Measurements from ENCODE around the gene CAMK2D.

The CAMK2D gene

DNA sequence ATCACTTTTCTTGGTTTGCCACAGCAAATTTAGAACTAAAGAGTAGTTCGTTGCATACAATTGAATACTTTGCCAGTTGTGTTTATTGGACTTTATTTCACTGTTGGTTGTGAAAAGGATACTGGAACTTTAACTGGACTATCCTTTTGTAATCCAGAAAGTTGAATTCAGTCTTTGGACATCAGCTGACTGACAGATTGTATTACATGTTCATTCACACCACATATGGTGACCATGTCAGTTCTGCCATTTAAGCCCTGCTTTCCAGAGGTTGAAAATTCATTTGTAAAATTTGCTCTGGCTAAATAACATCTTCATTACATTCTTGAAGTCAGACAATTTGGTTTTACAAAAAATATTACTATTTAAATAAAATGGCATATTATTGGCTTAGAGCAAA is 251.7 kb downstream of the CAMK2D start:
- DNase-seq (ENCODE audit: low read depth) = no peak
- in situ Hi-C loops (cut with HindIII; ENCODE audit: low sequenced_read_pairs) = no loop called here
- no peak for TF ChIP-seq CTCF (IDR thresholded peaks at IDR 0.05; ENCODE audit: low read depth, low read length, missing control alignments)
- no peak overlapping the region for H3K4me3 ChIP-seq (ENCODE audit: low read depth, low read length)

GRCh38 chr4:113505044-113505443 is 256.5 kb downstream of the CAMK2D start:
- in situ Hi-C loops (cut with HindIII; ENCODE audit: low sequenced_read_pairs) = no loop called here
- TF ChIP-seq CTCF (IDR thresholded peaks at IDR 0.05; ENCODE audit: low read depth, low read length, missing control alignments) = no peak
- DNase-seq (ENCODE audit: low read depth) = no peak
- H3K4me3 ChIP-seq (ENCODE audit: low read depth, low read length) = no peak overlapping the region

DNA sequence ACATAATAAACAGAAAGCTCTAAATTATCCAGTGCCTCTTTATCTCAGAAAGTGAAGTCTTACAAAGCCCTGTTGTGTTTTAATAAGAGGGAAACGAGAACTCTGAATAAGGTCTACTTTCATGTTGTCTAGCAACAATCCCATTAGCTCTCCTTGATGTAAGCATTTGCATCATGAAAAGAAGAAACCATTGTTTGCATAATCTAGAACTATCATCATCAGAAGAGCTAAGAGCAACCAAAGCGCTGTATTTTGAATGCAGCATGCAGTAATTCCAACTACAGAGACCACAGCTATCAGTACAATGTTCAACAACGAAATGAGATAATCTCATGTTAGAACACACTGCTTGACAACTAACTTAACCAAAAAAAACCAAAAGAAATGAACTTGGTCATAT is 257.1 kb downstream of the CAMK2D start:
- no peak for TF ChIP-seq CTCF (IDR thresholded peaks at IDR 0.05; ENCODE audit: low read depth, low read length, missing control alignments)
- in situ Hi-C loops (cut with HindIII; ENCODE audit: low sequenced_read_pairs) = no loop called here
- H3K4me3 ChIP-seq (ENCODE audit: low read depth, low read length) = no peak overlapping the region
- DNase-seq (ENCODE audit: low read depth) = no peak

- in situ Hi-C loops (cut with HindIII; ENCODE audit: low sequenced_read_pairs) = no loop called here
- DNase-seq (ENCODE audit: low read depth) = no peak
- no peak for TF ChIP-seq CTCF (IDR thresholded peaks at IDR 0.05; ENCODE audit: low read depth, low read length, missing control alignments)
These were observed 257.8 kb downstream of the CAMK2D start for GRCh38 chr4:113503691-113504090.

DNA sequence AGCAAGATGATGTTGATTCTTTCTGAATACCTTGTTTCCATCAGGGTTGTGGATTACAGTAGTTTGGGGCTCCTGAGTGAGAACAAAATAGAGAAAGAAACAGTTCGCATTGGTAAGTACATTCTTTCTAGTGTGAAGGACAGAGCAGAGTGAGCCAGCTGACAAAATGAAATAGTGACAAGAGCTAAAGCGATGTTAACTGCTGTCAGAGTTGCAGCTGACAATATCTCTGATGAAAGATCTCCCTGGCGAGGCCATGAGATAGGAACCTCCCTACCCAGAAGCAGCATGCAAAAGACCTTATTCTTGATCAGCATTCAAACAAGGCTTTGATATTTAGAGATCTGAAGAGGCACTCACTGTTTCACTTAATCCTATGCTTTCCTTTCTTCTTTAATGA is 258.6 kb downstream of the CAMK2D start:
- no peak overlapping the region for H3K4me3 ChIP-seq (ENCODE audit: low read depth, low read length)
- in situ Hi-C loops (cut with HindIII; ENCODE audit: low sequenced_read_pairs) = no loop called here
- no peak for DNase-seq (ENCODE audit: low read depth)
- no peak for TF ChIP-seq CTCF (IDR thresholded peaks at IDR 0.05; ENCODE audit: low read depth, low read length, missing control alignments)

More at GRCh38 chr4:113503691-113504090, 257.8 kb downstream of the CAMK2D start:
- H3K4me3 ChIP-seq (ENCODE audit: low read depth, low read length) = no peak overlapping the region

GRCh38 chr4:113502476-113502875 is 259.1 kb downstream of the CAMK2D start:
- no peak overlapping the region for H3K4me3 ChIP-seq (ENCODE audit: low read depth, low read length)
- TF ChIP-seq CTCF (IDR thresholded peaks at IDR 0.05; ENCODE audit: low read depth, low read length, missing control alignments) = no peak
- in situ Hi-C loops (cut with HindIII; ENCODE audit: low sequenced_read_pairs) = no loop called here
- no peak for DNase-seq (ENCODE audit: low read depth)

GRCh38 chr4:113500424-113500823 is 261.1 kb downstream of the CAMK2D start:
- no peak for TF ChIP-seq CTCF (IDR thresholded peaks at IDR 0.05; ENCODE audit: low read depth, low read length, missing control alignments)
- DNase-seq (ENCODE audit: low read depth) = no peak
- H3K4me3 ChIP-seq (ENCODE audit: low read depth, low read length) = no peak overlapping the region
- in situ Hi-C loops (cut with HindIII; ENCODE audit: low sequenced_read_pairs) = no loop called here
